ENCODE measurements around the gene PLAC1. TPM values are rescaled to one million over a fixed set of nuclear protein-coding genes. Genes with fewer than 3 reads are reported as not detected.

Gene PLAC1
- polyA plus RNA-seq, 1 experiment, result 0.43 TPM

DNA sequence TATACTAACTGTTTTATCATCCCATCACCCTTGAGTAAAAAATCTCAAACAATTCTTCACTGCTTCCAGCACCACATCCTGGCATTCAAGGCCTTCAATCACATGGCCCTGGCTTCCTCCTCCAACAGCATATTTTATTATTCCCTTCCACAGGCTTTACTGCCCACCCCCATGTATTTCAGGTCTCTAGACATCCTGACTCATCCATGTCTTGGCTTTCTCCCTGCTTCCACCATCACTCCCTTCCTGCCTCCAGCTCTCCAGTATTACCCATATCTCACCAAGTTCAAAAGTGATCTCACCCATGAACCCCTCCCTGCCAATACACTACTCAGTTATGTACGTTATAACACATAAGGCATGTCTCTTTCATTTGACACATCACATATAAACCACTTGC is 34.7 kb upstream of the PLAC1 start:
- no peak for DNase-seq (ENCODE audit: low read depth)
- TF ChIP-seq CTCF (IDR thresholded peaks at IDR 0.05; ENCODE audit: insufficient read depth, low read depth, low read length), result no peak
- ChIA-PET POLR2A (interaction anchor here (0.5 kb wide), 1 partner anchor 29 kb away, joined by 3 read pairs; no protein-coding TSS in a partner anchor), CTCF (no interaction called here)
- Histone ChIP-seq H3K36me3 (ENCODE audit: control insufficient read depth, insufficient read depth, low read length) (no peaks in the 10 kb centered on the region), H3K27me3 (ENCODE audit: control insufficient read depth, insufficient read depth, low read length) (no peaks in the 10 kb centered on the region), H3K4me3 (ENCODE audit: low read depth, low read length) (no peak overlapping the region)

DNA sequence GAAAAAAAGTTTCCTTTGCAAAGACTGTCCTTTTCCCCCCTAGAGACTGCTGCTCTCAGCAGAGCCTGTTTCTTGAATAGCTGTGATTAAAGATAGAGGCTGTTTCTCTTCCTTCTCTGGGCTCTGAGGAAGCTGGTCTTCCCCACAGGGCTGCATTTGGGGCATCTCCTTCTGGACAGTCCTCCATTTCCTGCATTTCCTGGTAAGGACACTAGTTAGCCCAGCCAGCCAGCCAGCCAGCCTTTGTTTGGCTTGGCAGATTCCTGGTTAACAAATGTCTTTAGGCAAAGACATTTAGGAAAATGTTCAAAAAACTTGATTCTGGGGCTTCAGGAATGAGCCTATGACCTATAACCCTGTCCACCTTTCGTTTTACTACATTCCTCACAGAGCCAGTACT is 34.0 kb upstream of the PLAC1 start:
- ChIA-PET POLR2A (no interaction called here), CTCF (no interaction called here)
- H3K36me3 ChIP-seq (ENCODE audit: control insufficient read depth, insufficient read depth, low read length), result no peaks in the 10 kb centered on the region
- TF ChIP-seq CTCF (IDR thresholded peaks at IDR 0.05; ENCODE audit: insufficient read depth, low read depth, low read length), result no peak
- DNase-seq (ENCODE audit: low read depth), result no peak
- no peaks in the 10 kb centered on the region for H3K27me3 ChIP-seq (ENCODE audit: control insufficient read depth, insufficient read depth, low read length)
- no peak overlapping the region for H3K4me3 ChIP-seq (ENCODE audit: low read depth, low read length)

DNA sequence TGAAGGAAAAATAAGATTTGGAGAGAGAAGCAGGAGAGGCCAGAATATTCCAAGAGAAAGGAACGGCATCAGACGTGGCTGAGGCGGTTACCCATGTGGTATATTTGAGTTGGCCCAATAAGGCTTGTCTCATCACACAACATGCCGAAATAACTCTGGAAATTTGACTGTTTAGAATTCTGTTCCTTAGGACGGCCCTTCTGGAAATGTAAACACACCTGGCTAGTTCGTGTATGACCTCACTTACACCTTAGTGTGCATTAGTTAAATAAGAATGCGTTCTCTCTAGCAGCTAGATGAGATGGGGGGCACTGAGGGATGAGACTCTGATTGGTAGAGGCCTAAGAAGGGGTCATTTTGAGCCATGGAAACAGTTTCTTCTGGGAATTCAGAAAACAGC is 33.2 kb upstream of the PLAC1 start:
- DNase-seq (ENCODE audit: low read depth), result no peak
- TF ChIP-seq CTCF (IDR thresholded peaks at IDR 0.05; ENCODE audit: insufficient read depth, low read depth, low read length), result no peak
- H3K27me3 ChIP-seq (ENCODE audit: control insufficient read depth, insufficient read depth, low read length), result no peaks in the 10 kb centered on the region
- no peaks in the 10 kb centered on the region for H3K36me3 ChIP-seq (ENCODE audit: control insufficient read depth, insufficient read depth, low read length)
- H3K4me3 ChIP-seq (ENCODE audit: low read depth, low read length), result no peak overlapping the region
- CTCF ChIA-PET, result no interaction called here
- POLR2A ChIA-PET, result no interaction called here

- Histone ChIP-seq H3K27me3 (ENCODE audit: control insufficient read depth, insufficient read depth, low read length) (no peaks in the 10 kb centered on the region), H3K36me3 (ENCODE audit: control insufficient read depth, insufficient read depth, low read length) (no peaks in the 10 kb centered on the region), H3K4me3 (ENCODE audit: low read depth, low read length) (no peak overlapping the region)
- TF ChIP-seq CTCF (IDR thresholded peaks at IDR 0.05; ENCODE audit: insufficient read depth, low read depth, low read length), result no peak
- DNase-seq (ENCODE audit: low read depth), result no peak
- CTCF ChIA-PET, result no interaction called here
- POLR2A ChIA-PET, result no interaction called here
These were observed 30.6 kb upstream of the PLAC1 start for GRCh38 chrX:134688839-134689238.

DNA sequence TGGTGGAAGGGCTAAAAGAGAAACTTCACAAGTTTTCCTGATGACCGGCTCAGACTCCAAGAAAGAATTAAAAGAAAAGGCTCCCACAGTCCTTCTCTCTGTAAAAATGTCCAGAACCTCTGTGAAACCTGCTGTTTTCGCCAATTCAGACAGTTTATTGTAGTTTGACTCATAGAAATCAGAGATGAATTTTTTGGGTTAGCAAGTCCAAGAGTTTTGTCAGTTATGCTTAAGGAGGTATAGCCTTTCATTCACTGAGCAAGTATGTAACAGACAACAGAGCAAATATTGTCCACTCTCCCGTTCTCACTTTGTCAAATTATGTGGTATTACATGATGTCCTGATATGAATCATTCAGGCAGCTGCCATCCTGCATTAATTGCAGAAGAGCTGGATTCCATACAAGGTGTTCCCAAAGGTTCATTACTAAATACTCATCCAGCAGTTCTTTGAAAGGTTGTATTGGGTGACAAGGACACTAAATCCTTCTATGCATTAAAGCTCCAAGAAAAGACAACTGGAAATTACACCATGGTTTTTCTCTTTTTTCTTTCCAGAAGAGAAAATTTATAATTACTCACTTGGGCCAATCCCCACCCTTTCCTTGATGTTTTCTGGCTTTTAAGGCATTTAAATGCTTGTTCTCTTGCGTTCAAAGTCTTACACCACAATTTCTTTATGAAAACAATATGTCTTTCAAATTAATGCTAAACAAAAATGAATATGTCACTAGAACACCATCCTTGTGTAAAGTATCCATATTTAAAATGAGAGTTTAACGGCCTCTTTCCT is 30.0 kb upstream of the PLAC1 start:
- H3K4me3 ChIP-seq (ENCODE audit: low read depth, low read length), result no peak overlapping the region
- POLR2A ChIA-PET, result no interaction called here
- no peaks in the 10 kb centered on the region for H3K27me3 ChIP-seq (ENCODE audit: control insufficient read depth, insufficient read depth, low read length)
- DNase-seq (ENCODE audit: low read depth), result no peak
- H3K36me3 ChIP-seq (ENCODE audit: control insufficient read depth, insufficient read depth, low read length), result no peaks in the 10 kb centered on the region
- TF ChIP-seq CTCF (IDR thresholded peaks at IDR 0.05; ENCODE audit: insufficient read depth, low read depth, low read length), result no peak
- CTCF ChIA-PET, result no interaction called here
